Effector memory CD4-positive, alpha-beta T cell (primary cell): Measurements from ENCODE around the gene CSNK2A1.

Source experiments
- DNase-seq, 3 donors: peaks; one replicate each; pipeline ENCODE4 v3.0.0-alpha.2; 2020
- H3K27ac ChIP-seq: 2 replicates; pipeline ENCODE4 v1.7.0; 2013; ENCODE audit warnings: mild to moderate bottlenecking, low read length, moderate library complexity; ENCODE audit not compliant: insufficient read depth, poor library complexity, severe bottlenecking
- H3K27me3 ChIP-seq: replicated peaks from 2 replicates; pipeline ENCODE4 v1.7.0; 2013; ENCODE audit warnings: mild to moderate bottlenecking, low read length; ENCODE audit not compliant: insufficient read depth, control insufficient read depth, poor library complexity, severe bottlenecking
- H3K36me3 ChIP-seq: 2 replicates; pipeline ENCODE4 v1.7.0; 2013; ENCODE audit warnings: mild to moderate bottlenecking, low read length, moderate library complexity; ENCODE audit not compliant: control insufficient read depth, insufficient read depth
- H3K4me1 ChIP-seq: 2 replicates; pipeline ENCODE4 v1.7.0; 2013; ENCODE audit warnings: low read length, mild to moderate bottlenecking; ENCODE audit not compliant: control insufficient read depth, insufficient read depth, poor library complexity, severe bottlenecking
- H3K4me3 ChIP-seq: 2 replicates; pipeline ENCODE4 v1.7.0; 2013; ENCODE audit warnings: low read length, low read depth, mild to moderate bottlenecking; ENCODE audit not compliant: insufficient read depth, poor library complexity, severe bottlenecking
- H3K9me3 ChIP-seq: 2 replicates; pipeline ENCODE4 v1.7.0; 2013; ENCODE audit warnings: mild to moderate bottlenecking, low read length, moderate library complexity; ENCODE audit not compliant: control insufficient read depth

Gene CSNK2A1

DNA sequence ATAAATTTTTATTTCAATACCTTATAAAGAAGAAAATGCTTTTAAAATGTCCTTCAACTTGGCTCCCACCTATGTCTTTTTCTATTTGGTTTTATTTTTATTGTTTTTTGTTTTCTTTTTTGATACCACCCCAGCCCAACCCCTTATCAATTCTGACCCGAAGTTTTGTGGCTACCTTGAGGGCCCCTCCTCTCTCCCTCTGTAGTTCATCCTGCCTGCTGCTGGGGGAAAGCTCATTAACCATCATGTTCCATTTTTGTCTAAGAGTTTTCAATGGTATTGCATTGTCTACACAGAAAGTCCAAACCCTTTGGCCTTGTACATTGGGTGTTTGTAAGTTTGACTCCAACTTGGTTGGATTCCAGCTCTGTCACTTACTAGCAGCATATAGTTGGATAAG, 5.3 kb upstream of the CSNK2A1 start:
- no peak overlapping the region for H3K4me3 ChIP-seq
- no peaks in the 10 kb centered on the region for H3K27me3 ChIP-seq
- no peaks in the 10 kb centered on the region for H3K9me3 ChIP-seq
- no peaks in the 10 kb centered on the region for H3K4me1 ChIP-seq
- no peaks in the 10 kb centered on the region for H3K36me3 ChIP-seq
- no peak for DNase-seq
- H3K27ac ChIP-seq: no peak overlapping the region

DNA sequence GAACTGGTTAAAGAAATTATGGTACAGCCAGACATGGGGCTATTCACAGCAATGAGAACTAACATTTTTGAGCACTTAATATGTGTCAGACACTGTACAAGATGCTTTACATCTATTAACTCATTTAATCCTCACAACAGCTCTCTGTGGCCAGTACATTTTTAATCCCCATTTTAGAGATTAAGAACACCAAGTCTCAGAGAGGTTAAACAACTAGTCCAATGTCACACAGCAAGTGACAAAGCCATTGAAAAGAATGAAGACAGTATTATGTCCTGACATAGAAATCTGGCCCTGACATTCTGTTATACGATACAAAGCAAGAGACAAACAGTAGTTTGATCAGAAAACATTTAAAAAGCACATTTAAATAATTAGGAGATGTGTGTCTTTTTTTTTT, 3.8 kb upstream of the CSNK2A1 start:
- no peaks in the 10 kb centered on the region for H3K36me3 ChIP-seq
- no peaks in the 10 kb centered on the region for H3K27me3 ChIP-seq
- no peak overlapping the region for H3K4me3 ChIP-seq
- DNase-seq: no peak
- H3K9me3 ChIP-seq: no peaks in the 10 kb centered on the region
- no peak overlapping the region for H3K27ac ChIP-seq
- peaks cover 4% of the 10 kb centered on the region for H3K4me1 ChIP-seq

DNA sequence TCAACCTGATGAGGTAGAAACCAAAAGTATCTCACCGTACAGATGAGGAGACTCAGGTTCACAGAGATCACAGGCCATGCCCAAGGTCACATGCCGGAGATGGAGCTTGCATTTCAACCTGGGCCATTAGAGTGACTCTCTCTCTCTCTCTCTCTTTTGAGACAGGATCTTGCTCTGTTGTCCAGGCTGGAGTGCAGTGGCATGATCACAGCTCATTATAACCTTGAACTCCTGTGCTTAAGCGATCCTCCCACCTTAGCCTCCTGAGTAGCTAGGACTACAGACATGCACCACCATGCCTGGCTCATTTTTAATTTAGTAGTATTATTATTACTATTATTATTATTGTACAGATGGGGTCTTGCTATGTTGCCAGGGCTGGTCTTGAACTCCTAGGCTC, 2.8 kb upstream of the CSNK2A1 start:
- no peaks in the 10 kb centered on the region for H3K27me3 ChIP-seq
- no peak for DNase-seq
- H3K36me3 ChIP-seq: no peaks in the 10 kb centered on the region
- no peak overlapping the region for H3K27ac ChIP-seq
- peaks cover 7% of the 10 kb centered on the region for H3K4me1 ChIP-seq
- H3K9me3 ChIP-seq: no peaks in the 10 kb centered on the region
- no peak overlapping the region for H3K4me3 ChIP-seq

DNA sequence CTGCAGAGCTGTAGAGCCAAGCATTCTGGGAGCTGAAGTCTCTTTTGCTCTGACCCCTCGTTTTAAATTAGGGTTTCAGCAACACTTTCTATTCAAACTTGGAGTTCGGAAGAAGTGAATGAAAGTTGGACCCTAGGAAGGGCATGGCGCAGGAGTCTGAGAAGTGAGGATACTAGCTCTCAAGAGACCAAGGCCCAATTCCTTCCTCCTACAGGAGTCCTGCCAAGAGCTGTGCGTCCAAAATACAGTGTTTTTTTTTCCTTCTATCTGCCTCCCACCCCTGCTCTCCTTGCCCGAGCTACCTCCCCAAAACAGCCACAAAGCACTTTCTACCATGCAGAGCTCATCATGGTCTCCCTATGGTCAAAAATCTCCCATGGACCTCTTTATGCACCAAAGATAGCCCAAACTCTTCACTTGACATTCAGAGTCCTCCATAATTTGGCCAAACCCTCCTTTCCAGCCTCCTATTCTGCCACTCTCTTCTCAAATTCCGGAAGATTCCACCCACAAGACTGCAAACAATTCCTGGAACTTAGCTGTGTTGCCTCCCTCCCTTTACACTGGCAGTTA, 649 bp upstream of the CSNK2A1 start:
- DNase-seq: no peak
- Histone ChIP-seq H3K36me3 (no peaks in the 10 kb centered on the region), H3K27ac (peak overlapping the region; percentile 87), H3K9me3 (no peaks in the 10 kb centered on the region), H3K4me3 (peak overlapping the region; percentile 96), H3K27me3 (no peaks in the 10 kb centered on the region), H3K4me1 (peaks cover 7% of the 10 kb centered on the region)

DNA sequence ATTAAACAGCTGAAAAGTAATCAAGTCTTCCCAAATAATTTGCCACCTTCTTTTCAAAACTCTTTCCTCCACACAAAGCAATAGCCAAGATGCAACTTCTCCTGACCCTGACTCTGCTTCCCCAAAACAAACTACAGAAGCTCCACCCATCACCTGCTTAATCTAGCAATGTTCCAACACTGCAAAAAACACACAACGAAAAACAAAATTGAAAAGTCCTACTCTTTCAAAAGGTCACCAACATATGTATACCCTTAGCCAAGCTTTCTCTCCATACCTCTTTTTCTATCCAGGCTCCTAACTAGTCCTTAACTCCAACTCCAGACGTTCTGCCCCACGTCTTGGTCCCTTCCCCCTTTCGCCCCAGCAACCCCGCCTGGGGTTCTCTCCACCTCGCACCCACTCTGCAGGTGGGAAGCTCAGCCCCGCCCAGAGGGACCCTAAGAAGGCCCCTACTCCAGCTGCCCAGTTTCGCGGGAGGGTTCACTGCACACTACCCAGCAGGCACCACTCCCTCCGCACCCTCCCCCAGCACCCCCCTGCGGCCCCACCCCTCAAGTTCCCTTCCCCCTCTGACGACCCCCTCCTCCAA, 717 bp downstream of the CSNK2A1 start:
- Histone ChIP-seq H3K9me3 (no peaks in the 10 kb centered on the region), H3K4me1 (peaks cover 7% of the 10 kb centered on the region), H3K4me3 (peak overlapping the region; percentile 96), H3K27ac (peak overlapping the region; percentile 87), H3K36me3 (no peaks in the 10 kb centered on the region), H3K27me3 (no peaks in the 10 kb centered on the region)
- no peak for DNase-seq

DNA sequence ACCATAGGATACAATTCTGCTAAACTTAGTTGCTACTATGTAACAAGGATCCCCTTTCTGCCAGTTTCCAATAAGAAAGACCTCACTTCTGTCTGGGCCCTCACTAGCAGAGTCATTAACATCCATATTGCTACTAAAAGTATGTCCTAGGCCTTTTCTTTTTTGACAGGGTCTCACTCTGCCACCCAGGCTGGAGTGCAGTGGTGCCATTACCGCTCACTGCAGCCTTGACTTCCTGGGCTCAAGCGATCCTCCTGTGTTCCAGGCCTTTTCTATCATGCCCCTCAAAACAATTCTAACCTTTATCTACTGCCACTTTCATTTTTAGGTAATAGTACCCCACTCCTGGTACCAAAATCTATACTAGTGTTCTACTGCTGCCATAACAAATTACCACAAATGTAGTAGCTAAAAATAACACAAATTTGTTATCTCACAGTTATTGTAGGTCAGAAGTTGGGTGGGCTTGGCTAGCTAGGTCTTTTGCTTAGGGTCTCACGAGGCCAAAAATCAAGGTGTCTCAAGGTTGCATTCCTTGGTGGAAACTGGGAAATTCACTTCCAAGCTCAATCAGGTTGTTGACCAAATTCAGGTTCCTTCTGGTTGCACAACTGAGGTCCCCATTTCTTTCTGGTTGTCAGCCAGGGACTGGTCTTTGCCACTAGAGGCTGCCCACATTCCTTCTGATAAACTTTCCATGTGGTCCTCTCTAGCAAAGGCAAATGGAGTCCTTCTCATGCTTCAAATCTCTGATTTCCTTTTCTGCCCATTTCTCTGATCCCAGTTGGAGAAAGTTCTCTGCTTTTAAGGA, 3.0 kb downstream of the CSNK2A1 start:
- no peak overlapping the region for H3K4me3 ChIP-seq
- H3K36me3 ChIP-seq: no peaks in the 10 kb centered on the region
- no peaks in the 10 kb centered on the region for H3K9me3 ChIP-seq
- no peak for DNase-seq
- H3K27ac ChIP-seq: no peak overlapping the region
- peaks cover 7% of the 10 kb centered on the region for H3K4me1 ChIP-seq
- no peaks in the 10 kb centered on the region for H3K27me3 ChIP-seq

DNA sequence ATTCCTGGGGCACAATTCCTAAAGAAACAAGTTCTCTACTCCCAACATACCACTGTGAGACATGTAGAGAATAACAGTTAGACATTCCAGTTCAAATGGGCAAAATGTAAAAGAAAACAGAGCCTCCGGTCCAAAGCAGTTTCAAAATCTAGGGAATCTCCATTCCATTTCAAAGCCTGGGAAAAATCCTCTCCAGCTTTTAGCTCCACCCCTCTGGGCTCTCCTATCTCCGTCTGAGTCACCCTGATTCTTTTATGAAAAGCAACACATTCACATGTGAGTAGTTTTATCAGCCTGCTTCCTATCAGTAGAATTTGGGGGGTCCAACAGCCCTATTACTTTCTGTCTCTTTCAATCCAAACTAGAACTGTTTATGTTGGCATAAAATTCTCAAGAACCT, 3.7 kb downstream of the CSNK2A1 start:
- H3K4me3 ChIP-seq: no peak overlapping the region
- H3K4me1 ChIP-seq: peaks cover 7% of the 10 kb centered on the region
- no peaks in the 10 kb centered on the region for H3K9me3 ChIP-seq
- H3K36me3 ChIP-seq: no peaks in the 10 kb centered on the region
- no peak for DNase-seq
- H3K27ac ChIP-seq: no peak overlapping the region
- no peaks in the 10 kb centered on the region for H3K27me3 ChIP-seq

DNA sequence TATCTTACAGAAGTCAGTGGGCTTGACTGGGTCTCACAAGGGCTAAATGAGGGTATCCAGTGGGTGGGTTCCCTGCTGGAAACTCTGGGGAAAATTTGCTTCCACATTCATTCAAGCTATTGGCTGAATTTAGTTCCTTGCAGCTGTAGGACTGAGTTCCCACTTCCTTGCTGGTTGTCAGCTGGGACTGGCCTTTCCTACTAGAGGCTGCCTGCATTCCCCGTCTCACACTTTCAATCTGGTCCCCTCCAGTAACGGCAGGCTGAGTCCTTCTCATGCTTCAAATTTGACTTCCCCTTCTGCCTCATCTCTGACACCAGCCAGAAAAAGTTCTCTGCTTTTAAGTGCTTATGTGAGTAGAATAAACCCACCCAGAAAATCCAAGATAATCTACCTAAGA, 4.4 kb downstream of the CSNK2A1 start:
- DNase-seq: no peak
- no peaks in the 10 kb centered on the region for H3K36me3 ChIP-seq
- H3K4me3 ChIP-seq: no peak overlapping the region
- H3K27me3 ChIP-seq: no peaks in the 10 kb centered on the region
- H3K4me1 ChIP-seq: peaks cover 11% of the 10 kb centered on the region
- H3K27ac ChIP-seq: no peak overlapping the region
- H3K9me3 ChIP-seq: no peaks in the 10 kb centered on the region

DNA sequence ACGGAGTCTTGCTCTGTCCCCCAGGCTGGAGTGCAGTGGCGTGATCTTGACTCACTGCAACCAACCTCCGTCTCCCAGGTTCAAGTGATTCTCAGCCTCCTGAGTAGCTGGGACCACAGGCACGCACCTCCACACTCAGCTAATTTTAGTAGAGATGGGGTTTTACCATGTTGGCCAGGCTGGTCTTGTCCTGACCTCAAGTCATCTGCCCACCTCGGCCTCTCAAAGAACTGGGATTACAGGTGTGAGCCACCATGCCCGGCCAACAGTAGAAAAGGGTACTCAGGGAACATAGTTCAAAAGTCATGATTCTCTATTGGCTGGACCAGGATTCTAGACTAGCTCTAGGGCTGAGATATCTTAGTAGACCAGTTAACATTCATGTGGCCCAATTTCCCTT, 5.6 kb downstream of the CSNK2A1 start:
- peaks cover 12% of the 10 kb centered on the region for H3K4me1 ChIP-seq

DNA sequence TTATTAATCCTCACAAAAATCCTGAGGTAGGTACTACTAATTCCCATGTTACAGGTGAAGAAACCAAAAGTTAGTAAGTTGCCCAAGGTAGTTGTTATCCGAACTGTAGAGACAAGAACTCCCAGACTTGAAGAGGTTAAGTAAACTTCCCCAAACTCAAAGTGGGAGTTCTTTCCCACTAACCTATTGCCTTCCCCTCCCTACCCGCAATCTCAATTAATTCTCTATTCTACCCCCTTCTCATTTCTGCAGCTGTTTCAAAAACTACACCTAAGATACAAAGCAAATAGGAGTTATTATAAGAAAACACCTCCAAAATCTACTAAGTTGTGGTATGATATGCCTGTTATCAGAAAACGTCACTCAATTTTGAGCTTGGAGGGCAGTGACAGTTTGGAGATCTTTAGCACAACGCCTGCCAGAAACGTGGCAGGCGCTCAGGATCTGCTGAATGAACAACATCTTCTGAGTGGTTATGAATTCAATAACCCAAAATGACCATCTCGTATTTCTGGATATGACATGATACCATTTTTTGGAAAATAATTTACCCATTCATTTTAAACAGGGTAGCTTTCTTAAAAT, 7.1 kb downstream of the CSNK2A1 start:
- Histone ChIP-seq H3K4me3 (no peak overlapping the region), H3K4me1 (peaks cover 5% of the 10 kb centered on the region), H3K27me3 (no peaks in the 10 kb centered on the region), H3K27ac (no peak overlapping the region), H3K36me3 (no peaks in the 10 kb centered on the region), H3K9me3 (no peaks in the 10 kb centered on the region)
- DNase-seq: no peak

More for the DNA sequence above, 5.6 kb downstream of the CSNK2A1 start:
- Histone ChIP-seq H3K9me3 (no peaks in the 10 kb centered on the region), H3K4me3 (no peak overlapping the region), H3K27me3 (no peaks in the 10 kb centered on the region), H3K27ac (no peak overlapping the region), H3K36me3 (no peaks in the 10 kb centered on the region)
- DNase-seq: no peak
